GM10847 (cell line): ENCODE results near the gene RDX.

Experiments
- POLR2A ChIP-seq: IDR thresholded peaks from 2 replicates; pipeline ENCODE4 v1.6.1; 2011; ENCODE audit not compliant: insufficient read length; ENCODE audit errors: extremely low read depth

RDX gene

GRCh38 chr11:110295086-110295485 lies 1.3 kb downstream of the RDX start:
- TF ChIP-seq POLR2A = no peak

GRCh38 chr11:110294509-110294908 lies 1.9 kb downstream of the RDX start:
- TF ChIP-seq POLR2A = no peak

GRCh38 chr11:110293389-110293788 lies 3.0 kb downstream of the RDX start:
- TF ChIP-seq POLR2A = no peak

GRCh38 chr11:110290591-110291334 lies 5.7 kb downstream of the RDX start:
- no peak for TF ChIP-seq POLR2A

GRCh38 chr11:110289472-110289871 lies 6.9 kb downstream of the RDX start:
- no peak for TF ChIP-seq POLR2A

- no peak for TF ChIP-seq POLR2A
Measured at GRCh38 chr11:110287537-110287936, 8.9 kb downstream of the RDX start.

GRCh38 chr11:110286298-110287040 lies 9.9 kb downstream of the RDX start:
- no peak for TF ChIP-seq POLR2A

- no peak for TF ChIP-seq POLR2A
Measured at GRCh38 chr11:110283862-110284261, 12.6 kb downstream of the RDX start.

- TF ChIP-seq POLR2A = no peak
Measured at GRCh38 chr11:110279881-110280280, 16.5 kb downstream of the RDX start.

- TF ChIP-seq POLR2A = no peak
Measured at GRCh38 chr11:110272919-110273318, 23.5 kb downstream of the RDX start.

- no peak for TF ChIP-seq POLR2A
Measured at GRCh38 chr11:110269996-110270395, 26.4 kb downstream of the RDX start.

GRCh38 chr11:110268441-110268840 lies 28.0 kb downstream of the RDX start:
- no peak for TF ChIP-seq POLR2A

GRCh38 chr11:110262072-110262403 lies 34.4 kb downstream of the RDX start:
- no peak for TF ChIP-seq POLR2A

GRCh38 chr11:110261195-110262071 lies 35.0 kb downstream of the RDX start:
- TF ChIP-seq POLR2A = no peak

GRCh38 chr11:110253525-110253924 lies 42.9 kb downstream of the RDX start:
- no peak for TF ChIP-seq POLR2A

- TF ChIP-seq POLR2A = no peak
Measured at GRCh38 chr11:110251836-110252235, 44.6 kb downstream of the RDX start.
